Stimulated activated naive B cell treated with anti-CD40 and anti-IgM and Interleukin-4, amounts not matched to agents 10 μg/mL and 1 μg/mL and 100 μg/mL, for 72 hours (primary cell): ENCODE data around the gene AOPEP.
"Not testable (repeated sequence)": the region's sequence is repeated elsewhere in the genome, so short reads cannot be mapped to it uniquely, and the experiment has no call there.

Experiments used
- ATAC-seq, 2 donors: fragments of 150-1000 bp; cut with Tn5 transposase; replicated peaks; 2 replicates each; pipeline ENCODE4 v1.10.0; 2021; ENCODE audit warnings: moderate library complexity in 1 of 2
- DNase-seq: peaks from one replicate; pipeline ENCODE4 v3.0.0; 2021
- H3K27ac Mint-ChIP-seq: one replicate; pipeline ENCODE4 v1.8.0; 2022; ENCODE audit warnings: mild to moderate bottlenecking, mixed read lengths
- H3K27me3 Mint-ChIP-seq, 2 donors: one replicate each; pipeline ENCODE4 v1.8.0; 2022; ENCODE audit warnings: mixed read lengths in 2 of 2
- H3K36me3 Mint-ChIP-seq, 2 donors: one replicate each; pipeline ENCODE4 v1.8.0; 2022; ENCODE audit warnings: mixed read lengths in 2 of 2, mild to moderate bottlenecking in 1 of 2
- H3K4me1 Mint-ChIP-seq, 2 donors: one replicate each; pipeline ENCODE4 v1.8.0; 2022; ENCODE audit warnings: mixed read lengths in 2 of 2, mild to moderate bottlenecking in 1 of 2
- H3K4me3 Mint-ChIP-seq, 2 donors: one replicate each; pipeline ENCODE4 v1.8.0; 2022; ENCODE audit warnings: mild to moderate bottlenecking in 2 of 2, mixed read lengths in 2 of 2, moderate library complexity in 1 of 2
- H3K9me3 Mint-ChIP-seq, 2 donors: one replicate each; pipeline ENCODE4 v1.8.0; 2022; ENCODE audit warnings: mixed read lengths in 2 of 2, mild to moderate bottlenecking in 1 of 2

AOPEP gene

GRCh38 chr9:94868464-94868863, 142.0 kb downstream of the AOPEP start:
- Mint-ChIP-seq H3K9me3 (no peaks in the 10 kb centered on the region), H3K4me1 (peaks cover 5 to 11% of the 10 kb centered on the region in 2 donors)

GRCh38 chr9:94869415-94869843, 142.9 kb downstream of the AOPEP start:
- no peaks in the 10 kb centered on the region for H3K27me3 Mint-ChIP-seq
- peaks cover 5 to 7% of the 10 kb centered on the region in 2 donors for H3K4me1 Mint-ChIP-seq
- DNase-seq (no peak), ATAC-seq (no peak)
- peaks cover 5 to 9% of the 10 kb centered on the region in 2 donors for H3K36me3 Mint-ChIP-seq
- H3K9me3 Mint-ChIP-seq = no peaks in the 10 kb centered on the region
- H3K4me3 Mint-ChIP-seq = no peak overlapping the region
- H3K27ac Mint-ChIP-seq = no peak overlapping the region

More at GRCh38 chr9:94868464-94868863, 142.0 kb downstream of the AOPEP start:
- no peak overlapping the region for H3K4me3 Mint-ChIP-seq
- no peak overlapping the region for H3K27ac Mint-ChIP-seq
- H3K27me3 Mint-ChIP-seq = no peaks in the 10 kb centered on the region
- ATAC-seq (no peak), DNase-seq (no peak)
- peaks cover 8 to 13% of the 10 kb centered on the region in 2 donors for H3K36me3 Mint-ChIP-seq

DNA sequence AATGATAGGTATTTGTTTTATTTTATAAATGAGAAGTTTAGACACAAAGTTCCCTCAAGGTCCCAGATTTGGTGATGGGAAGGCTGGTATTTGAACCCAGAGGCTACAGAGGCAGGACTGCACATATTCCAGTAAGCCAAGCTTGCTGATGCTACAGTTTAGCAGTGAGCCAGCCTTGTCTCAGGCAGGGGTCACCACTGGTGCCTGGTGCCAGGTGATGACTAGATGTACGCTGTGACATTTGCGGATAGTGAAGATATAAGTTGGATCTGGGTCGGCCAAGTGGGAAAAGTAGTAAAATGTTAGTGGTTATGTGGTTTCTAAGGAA, 143.9 kb downstream of the AOPEP start:
- H3K36me3 Mint-ChIP-seq = peaks cover 5 to 9% of the 10 kb centered on the region in 2 donors
- no peak overlapping the region for H3K4me3 Mint-ChIP-seq
- no peak for DNase-seq
- H3K9me3 Mint-ChIP-seq = no peaks in the 10 kb centered on the region
- H3K27ac Mint-ChIP-seq = peak overlapping the region; percentile 27
- H3K4me1 Mint-ChIP-seq = peaks cover 7 to 8% of the 10 kb centered on the region in 2 donors
- no peaks in the 10 kb centered on the region for H3K27me3 Mint-ChIP-seq
- no peak for ATAC-seq

GRCh38 chr9:94870793-94871558, 144.5 kb downstream of the AOPEP start:
- H3K4me1 Mint-ChIP-seq = peaks cover 11 to 14% of the 10 kb centered on the region in 2 donors
- no peak for DNase-seq
- no peak overlapping the region for H3K27ac Mint-ChIP-seq
- no peak overlapping the region for H3K4me3 Mint-ChIP-seq
- H3K9me3 Mint-ChIP-seq = no peaks in the 10 kb centered on the region
- H3K36me3 Mint-ChIP-seq = peaks cover 9 to 13% of the 10 kb centered on the region in 2 donors
- ATAC-seq = no peak
- no peaks in the 10 kb centered on the region for H3K27me3 Mint-ChIP-seq

- H3K36me3 Mint-ChIP-seq = peaks cover 9 to 13% of the 10 kb centered on the region in 2 donors
- H3K9me3 Mint-ChIP-seq = no peaks in the 10 kb centered on the region
- no peaks in the 10 kb centered on the region for H3K27me3 Mint-ChIP-seq
- peaks cover 11 to 19% of the 10 kb centered on the region in 2 donors for H3K4me1 Mint-ChIP-seq
- ATAC-seq (no peak), DNase-seq (no peak)
- no peak overlapping the region for H3K4me3 Mint-ChIP-seq
- no peak overlapping the region for H3K27ac Mint-ChIP-seq
Measured at GRCh38 chr9:94872083-94872833, 145.8 kb downstream of the AOPEP start.

DNA sequence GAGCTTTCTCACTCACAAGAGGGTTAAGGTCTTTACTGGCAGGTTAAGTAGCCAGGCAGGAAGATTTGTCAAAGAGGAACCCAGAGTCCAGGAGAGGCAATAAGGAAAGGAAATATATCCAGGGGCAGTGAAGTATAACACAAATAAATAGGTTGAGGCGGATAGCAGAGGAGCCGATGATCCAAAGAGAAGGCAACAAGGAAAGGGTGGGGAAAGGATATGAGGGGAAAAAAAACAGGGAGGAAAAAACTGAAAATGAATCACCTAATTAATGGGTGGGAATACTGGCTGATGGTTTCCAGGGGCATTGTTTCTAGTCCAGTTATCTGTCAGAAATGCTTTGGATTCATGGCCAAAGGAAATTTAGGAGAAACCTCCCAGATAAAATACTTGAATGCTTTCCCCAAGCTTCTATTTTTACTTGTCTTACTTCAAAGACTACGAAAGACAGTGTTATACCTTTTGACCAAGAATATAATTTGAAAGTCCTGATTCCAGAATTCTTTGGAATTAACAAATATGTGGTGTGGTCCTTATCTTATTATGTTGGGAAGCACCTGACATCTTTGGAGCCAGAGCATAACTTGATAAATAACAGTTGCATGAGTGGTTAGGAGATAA, 146.5 kb downstream of the AOPEP start:
- H3K27me3 Mint-ChIP-seq = no peaks in the 10 kb centered on the region
- DNase-seq = no peak
- no peaks in the 10 kb centered on the region for H3K9me3 Mint-ChIP-seq
- H3K4me3 Mint-ChIP-seq = no peak overlapping the region
- ATAC-seq = no peak
- peaks cover 9 to 14% of the 10 kb centered on the region in 2 donors for H3K36me3 Mint-ChIP-seq
- H3K27ac Mint-ChIP-seq = no peak overlapping the region
- H3K4me1 Mint-ChIP-seq = peaks cover 11 to 19% of the 10 kb centered on the region in 2 donors

DNA sequence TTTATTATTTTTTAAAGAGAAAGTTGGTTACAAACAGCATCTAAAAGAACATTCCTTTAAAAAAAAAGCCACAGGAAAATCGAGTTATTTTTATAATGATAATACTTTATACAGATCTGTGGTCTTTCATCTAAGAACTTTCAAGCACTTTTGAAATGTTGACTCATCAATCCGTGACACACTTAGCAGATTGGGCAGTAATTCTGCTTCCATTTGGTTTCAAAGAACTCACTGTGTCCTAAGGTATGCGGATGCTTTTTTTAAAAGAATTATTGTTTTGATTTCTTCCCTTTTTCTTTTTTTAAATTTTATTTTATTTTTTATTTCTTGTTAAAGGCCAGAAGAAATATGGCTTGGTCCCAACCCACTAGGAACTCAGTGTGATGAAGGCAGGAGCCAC, 147.8 kb downstream of the AOPEP start:
- Mint-ChIP-seq H3K36me3 (peaks cover 9 to 18% of the 10 kb centered on the region in 2 donors), H3K27ac (no peak overlapping the region), H3K4me1 (peaks cover 15 to 28% of the 10 kb centered on the region in 2 donors), H3K27me3 (no peaks in the 10 kb centered on the region), H3K9me3 (no peaks in the 10 kb centered on the region), H3K4me3 (no peak overlapping the region)
- ATAC-seq (no peak), DNase-seq (no peak)

DNA sequence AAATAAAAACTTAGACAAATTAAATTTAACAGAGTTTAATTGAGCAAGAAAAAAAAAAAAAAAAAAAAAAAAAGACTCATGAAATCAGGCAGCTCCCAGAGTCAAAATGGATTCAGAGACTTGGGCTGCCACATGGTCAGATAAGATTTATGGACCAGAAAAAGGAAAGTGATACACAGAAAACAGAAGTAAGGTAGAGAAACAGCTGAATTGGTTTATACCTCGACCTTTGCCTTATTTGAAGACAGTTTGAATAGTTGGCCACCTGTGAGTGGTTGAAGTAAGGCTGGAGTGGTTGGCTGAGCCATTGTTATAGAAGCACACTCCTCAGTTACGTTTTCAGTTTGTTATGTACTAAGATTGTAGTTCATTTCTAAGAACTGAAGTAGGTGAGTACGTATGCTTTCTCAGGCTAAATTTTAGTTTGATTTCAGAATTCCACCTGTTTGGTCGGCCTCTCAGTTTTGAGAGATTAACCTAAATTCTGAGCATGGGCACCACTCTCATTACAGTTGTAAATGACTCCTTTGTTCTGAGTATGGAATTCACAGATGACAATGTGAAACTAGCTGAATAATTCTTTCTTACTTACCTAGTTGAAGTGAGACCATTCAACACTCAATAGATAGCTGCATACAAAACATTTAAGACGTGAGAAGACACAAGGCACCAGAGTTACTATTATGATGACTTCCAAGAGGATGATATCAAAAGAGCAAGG, 149.0 kb downstream of the AOPEP start:
- DNase-seq (no peak), ATAC-seq (peak; percentile 84 to 94)
- Mint-ChIP-seq H3K27me3 (no peaks in the 10 kb centered on the region), H3K4me3 (no peak overlapping the region), H3K27ac (no peak overlapping the region), H3K9me3 (no peaks in the 10 kb centered on the region), H3K4me1 (peaks cover 15 to 30% of the 10 kb centered on the region in 2 donors), H3K36me3 (peaks cover 10 to 18% of the 10 kb centered on the region in 2 donors)

DNA sequence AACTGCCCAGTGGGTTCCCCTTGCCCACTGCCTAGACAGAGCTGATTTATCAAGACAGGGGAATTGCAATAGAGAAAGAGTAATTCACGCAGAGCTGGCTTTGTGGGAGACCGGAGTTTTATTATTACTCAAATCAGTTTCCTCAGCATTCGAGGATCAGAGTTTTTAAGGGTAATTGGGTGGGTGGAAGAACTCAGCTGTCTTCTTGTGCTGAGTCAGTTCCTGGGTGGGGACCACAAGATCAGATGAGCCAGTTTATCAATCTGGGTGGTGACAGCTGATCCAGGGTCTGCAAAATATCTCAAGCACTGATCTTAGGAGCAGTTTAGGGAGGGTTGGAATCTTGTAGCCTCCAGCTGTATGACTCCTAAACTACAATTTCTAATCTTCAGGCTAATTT, 152.3 kb downstream of the AOPEP start:
- ATAC-seq = peak in 1 of 2 donors; percentile 8
- H3K4me3 Mint-ChIP-seq = not testable (repeated sequence)

DNA sequence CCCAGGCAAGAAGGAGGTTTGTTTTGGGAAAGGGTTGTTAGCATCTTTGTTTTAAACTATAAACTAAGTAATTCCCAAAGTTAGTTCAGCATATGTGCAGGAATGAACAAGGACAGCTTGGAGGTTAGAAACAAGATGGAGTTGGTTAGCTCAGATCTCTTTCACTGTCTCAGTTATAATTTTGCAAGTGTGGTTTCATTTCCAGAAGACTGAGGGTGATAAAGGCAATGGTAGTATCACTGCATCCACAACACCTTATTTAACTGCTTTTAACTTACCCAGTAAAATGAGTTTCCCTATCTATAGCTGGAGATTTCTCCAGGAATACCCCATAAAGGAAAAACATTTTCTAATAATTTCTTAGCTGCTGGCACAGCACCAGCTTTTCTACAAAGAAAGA, 152.7 kb downstream of the AOPEP start:
- Mint-ChIP-seq H3K36me3 (peaks cover 6 to 9% of the 10 kb centered on the region in 2 donors), H3K27me3 (no peaks in the 10 kb centered on the region), H3K27ac (no peak overlapping the region), H3K9me3 (no peaks in the 10 kb centered on the region), H3K4me3 (no peak overlapping the region), H3K4me1 (peaks cover 19 to 42% of the 10 kb centered on the region in 2 donors)
- ATAC-seq (no peak), DNase-seq (no peak)

More for the DNA sequence above, 152.3 kb downstream of the AOPEP start:
- not testable (repeated sequence) for H3K27me3 Mint-ChIP-seq, DNase-seq, H3K9me3 Mint-ChIP-seq, H3K36me3 Mint-ChIP-seq, H3K27ac Mint-ChIP-seq
- peaks cover 19 to 42% of the 10 kb centered on the region in 2 donors for H3K4me1 Mint-ChIP-seq

DNA sequence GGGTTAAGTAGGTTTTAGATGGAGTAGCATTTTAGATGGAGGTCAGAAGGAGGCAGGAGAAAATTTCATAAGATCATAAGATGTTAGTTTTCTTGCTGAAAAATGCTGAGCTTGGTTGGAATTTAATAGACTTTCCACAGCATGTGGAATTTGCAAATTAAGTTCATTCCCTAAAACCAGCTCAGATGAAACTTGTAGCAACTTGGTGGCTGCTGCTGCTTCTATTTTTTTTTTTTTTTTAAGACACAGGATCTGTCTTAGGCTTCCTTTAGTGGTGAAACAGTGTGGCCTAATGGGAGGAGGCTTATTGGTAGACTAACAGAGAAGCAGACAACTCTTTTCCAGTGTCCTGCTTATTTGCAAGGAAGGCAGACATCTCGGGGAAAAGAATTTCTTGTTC, 154.5 kb downstream of the AOPEP start:
- H3K4me3 Mint-ChIP-seq = no peak overlapping the region
- H3K4me1 Mint-ChIP-seq = peaks cover 15 to 33% of the 10 kb centered on the region in 2 donors
- no peaks in the 10 kb centered on the region for H3K27me3 Mint-ChIP-seq
- no peaks in the 10 kb centered on the region for H3K9me3 Mint-ChIP-seq
- peaks cover 2 to 5% of the 10 kb centered on the region in 2 donors for H3K36me3 Mint-ChIP-seq
- H3K27ac Mint-ChIP-seq = no peak overlapping the region
- ATAC-seq = no peak
- no peak for DNase-seq

DNA sequence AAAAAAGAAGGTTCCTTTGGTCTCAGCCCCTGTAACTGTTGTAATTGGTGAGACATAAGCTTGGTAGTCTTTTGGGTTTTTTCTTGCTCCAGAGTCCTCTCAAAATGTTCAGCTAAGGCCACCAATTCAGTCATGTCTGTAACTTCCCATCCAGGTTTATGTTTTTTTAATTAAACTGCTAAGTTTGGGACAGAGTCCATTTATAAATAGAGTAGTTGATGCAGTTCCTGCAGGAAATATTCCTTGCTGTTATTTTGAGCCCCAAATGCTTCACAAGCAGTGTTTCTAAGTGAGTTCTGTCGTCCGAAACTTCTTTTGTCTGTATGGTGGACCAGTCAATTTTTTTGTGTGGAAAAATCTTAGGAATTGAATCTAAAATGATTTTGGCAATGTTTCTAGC, 155.0 kb downstream of the AOPEP start:
- no peaks in the 10 kb centered on the region for H3K27me3 Mint-ChIP-seq
- ATAC-seq (no peak), DNase-seq (no peak)
- peak overlapping the region; percentile 14 for H3K27ac Mint-ChIP-seq
- H3K4me3 Mint-ChIP-seq = no peak overlapping the region
- H3K36me3 Mint-ChIP-seq = peaks cover 2 to 5% of the 10 kb centered on the region in 2 donors
- peaks cover 15 to 28% of the 10 kb centered on the region in 2 donors for H3K4me1 Mint-ChIP-seq
- no peaks in the 10 kb centered on the region for H3K9me3 Mint-ChIP-seq

GRCh38 chr9:94881940-94882339, 155.4 kb downstream of the AOPEP start:
- Mint-ChIP-seq H3K27me3 (no peaks in the 10 kb centered on the region), H3K9me3 (no peaks in the 10 kb centered on the region), H3K27ac (no peak overlapping the region), H3K4me3 (no peak overlapping the region), H3K36me3 (peaks cover 2 to 5% of the 10 kb centered on the region in 2 donors), H3K4me1 (peaks cover 15 to 28% of the 10 kb centered on the region in 2 donors)
- ATAC-seq (peak; percentile 91 to 96), DNase-seq (no peak)
